WTC11 (cell line): Measurements from ENCODE around the gene ELAPOR2. TPM values are rescaled to one million over a fixed set of nuclear protein-coding genes. Genes with fewer than 3 reads are reported as not detected.

Source experiments
- ATAC-seq: fragments of 200-7000 bp; cut with Tn5 transposase; 2 replicates; pipeline ENCODE4 v1.10.0; 2021; ENCODE audit warnings: mild to moderate bottlenecking, moderate library complexity
- CTCF ChIA-PET: fragments of 300-600 bp; sonication (Branson Sonifier 250); formaldehyde crosslinking; loops from one replicate; lab custom pipeline; 2021; ENCODE audit warnings: antibody characterized with exemption; lab: Charles Lee
- POLR2A ChIA-PET: fragments of 350-600 bp; sonication (Branson Sonifier 250); formaldehyde crosslinking; loops from one replicate; lab custom pipeline; 2021; ENCODE audit warnings: antibody characterized with exemption; lab: Charles Lee
- DNase-seq: peaks from one replicate; pipeline ENCODE4 v3.0.0; 2021; ENCODE audit warnings: low spot score
- H3K27ac Mint-ChIP-seq: 2 replicates; pipeline ENCODE4 v1.8.0; 2021; ENCODE audit warnings: mixed read lengths
- H3K27me3 Mint-ChIP-seq: 2 replicates; pipeline ENCODE4 v1.8.0; 2021; ENCODE audit warnings: low read depth, mild to moderate bottlenecking, moderate library complexity, mixed read lengths
- H3K36me3 Mint-ChIP-seq: 2 replicates; pipeline ENCODE4 v1.8.0; 2021; ENCODE audit warnings: mixed read lengths
- H3K4me1 Mint-ChIP-seq: 2 replicates; pipeline ENCODE4 v1.8.0; 2022; ENCODE audit warnings: mixed read lengths
- H3K4me3 Mint-ChIP-seq: 2 replicates; pipeline ENCODE4 v1.8.0; 2021; ENCODE audit warnings: mild to moderate bottlenecking, moderate library complexity, mixed read lengths
- H3K9me3 Mint-ChIP-seq: 2 replicates; pipeline ENCODE4 v1.8.0; 2021; ENCODE audit warnings: mixed read lengths
- ATF2 ChIP-seq: sonication (generic); formaldehyde crosslinking; IDR thresholded peaks from 2 replicates; pipeline ENCODE4 v1.8.1; 2022; ENCODE audit warnings: low read depth, missing genetic modification reagents, borderline replicate concordance
- ATF3 ChIP-seq: sonication (generic); formaldehyde crosslinking; conservative IDR thresholded peaks from 2 replicates; pipeline ENCODE4 v1.8.1; 2022; ENCODE audit warnings: mild to moderate bottlenecking, missing genetic modification reagents
- ATF6 ChIP-seq: sonication (generic); formaldehyde crosslinking; IDR thresholded peaks from 2 replicates; pipeline ENCODE4 v1.8.1; 2023; ENCODE audit warnings: mild to moderate bottlenecking, missing genetic modification reagents
- E2F5 ChIP-seq: sonication (generic); formaldehyde crosslinking; IDR thresholded peaks from 2 replicates; pipeline ENCODE4 v1.8.1; 2022; ENCODE audit warnings: mild to moderate bottlenecking, moderate library complexity, missing genetic modification reagents
- FOXJ3 ChIP-seq: sonication (generic); formaldehyde crosslinking; IDR thresholded peaks from 2 replicates; pipeline ENCODE4 v1.9.0; 2021; ENCODE audit warnings: missing genetic modification reagents, mild to moderate bottlenecking, borderline replicate concordance
- FOXK1 ChIP-seq: sonication (generic); formaldehyde crosslinking; IDR thresholded peaks from 2 replicates; pipeline ENCODE4 v1.8.0; 2022; ENCODE audit warnings: mild to moderate bottlenecking, moderate library complexity, missing genetic modification reagents
- HMGXB4 ChIP-seq: sonication (generic); formaldehyde crosslinking; IDR thresholded peaks from 2 replicates; pipeline ENCODE4 v1.8.1; 2023; ENCODE audit warnings: mild to moderate bottlenecking, moderate library complexity, missing genetic modification reagents
- KAT7 ChIP-seq: sonication (generic); formaldehyde crosslinking; IDR thresholded peaks from 2 replicates; pipeline ENCODE4 v1.8.1; 2023; ENCODE audit warnings: missing genetic modification reagents, mild to moderate bottlenecking, borderline replicate concordance
- NR2C2 ChIP-seq: sonication (generic); formaldehyde crosslinking; IDR thresholded peaks from 2 replicates; pipeline ENCODE4 v1.8.0; 2022; ENCODE audit warnings: mild to moderate bottlenecking, missing genetic modification reagents
- PRRX2 ChIP-seq: fragments of 250-450 bp; sonication (Bioruptor Pico); IDR thresholded peaks from 2 replicates; pipeline ENCODE4 v1.8.0; 2021; ENCODE audit warnings: mild to moderate bottlenecking
- RELA ChIP-seq: sonication (generic); formaldehyde crosslinking; IDR thresholded peaks from 2 replicates; pipeline ENCODE4 v1.8.1; 2022; ENCODE audit warnings: missing genetic modification reagents, mild to moderate bottlenecking, borderline replicate concordance
- TEAD1 ChIP-seq: sonication (generic); formaldehyde crosslinking; IDR thresholded peaks from 2 replicates; pipeline ENCODE4 v1.8.0; 2022; ENCODE audit warnings: mild to moderate bottlenecking, missing genetic modification reagents
- ZNF281 ChIP-seq: sonication (generic); formaldehyde crosslinking; IDR thresholded peaks from 2 replicates; pipeline ENCODE4 v1.8.0; 2023; ENCODE audit warnings: mild to moderate bottlenecking, missing genetic modification reagents
- ZNF396 ChIP-seq: fragments of 250-450 bp; sonication (Bioruptor Pico); IDR thresholded peaks from 2 replicates; pipeline ENCODE4 v1.8.0; 2021; ENCODE audit warnings: mild to moderate bottlenecking, moderate library complexity, borderline replicate concordance
- total RNA-seq: library from RNA; stranded (reverse); gene quantifications from 3 replicates; pipeline ENCODE4 v1.2.3, GENCODE V29; 2021
- TF ChIP-seq, protein P1 (sequence below): fragments of 250-450 bp; sonication (Bioruptor Pico); IDR thresholded peaks from 2 replicates; pipeline ENCODE4 v1.8.0; 2021; ENCODE audit warnings: mild to moderate bottlenecking

ELAPOR2 gene
- total RNA-seq, 1 experiment from 2014 or later: 38.7 TPM

DNA sequence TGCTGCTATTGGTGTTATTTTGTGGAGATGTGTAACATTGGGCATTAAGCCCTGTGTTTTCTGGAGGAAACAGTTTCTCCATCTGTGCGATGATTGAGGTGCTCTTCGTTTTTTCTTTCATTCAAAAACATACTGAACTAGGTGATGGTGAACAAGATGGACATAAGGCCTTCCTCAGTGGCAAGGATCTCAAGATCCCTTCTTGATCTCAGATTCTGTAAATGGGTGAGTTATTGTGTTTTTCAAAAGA lies 759 bp upstream of the ELAPOR2 start (continued):
- no peak for TF ChIP-seq ATF2 (CRISPR knock-in tag)

DNA sequence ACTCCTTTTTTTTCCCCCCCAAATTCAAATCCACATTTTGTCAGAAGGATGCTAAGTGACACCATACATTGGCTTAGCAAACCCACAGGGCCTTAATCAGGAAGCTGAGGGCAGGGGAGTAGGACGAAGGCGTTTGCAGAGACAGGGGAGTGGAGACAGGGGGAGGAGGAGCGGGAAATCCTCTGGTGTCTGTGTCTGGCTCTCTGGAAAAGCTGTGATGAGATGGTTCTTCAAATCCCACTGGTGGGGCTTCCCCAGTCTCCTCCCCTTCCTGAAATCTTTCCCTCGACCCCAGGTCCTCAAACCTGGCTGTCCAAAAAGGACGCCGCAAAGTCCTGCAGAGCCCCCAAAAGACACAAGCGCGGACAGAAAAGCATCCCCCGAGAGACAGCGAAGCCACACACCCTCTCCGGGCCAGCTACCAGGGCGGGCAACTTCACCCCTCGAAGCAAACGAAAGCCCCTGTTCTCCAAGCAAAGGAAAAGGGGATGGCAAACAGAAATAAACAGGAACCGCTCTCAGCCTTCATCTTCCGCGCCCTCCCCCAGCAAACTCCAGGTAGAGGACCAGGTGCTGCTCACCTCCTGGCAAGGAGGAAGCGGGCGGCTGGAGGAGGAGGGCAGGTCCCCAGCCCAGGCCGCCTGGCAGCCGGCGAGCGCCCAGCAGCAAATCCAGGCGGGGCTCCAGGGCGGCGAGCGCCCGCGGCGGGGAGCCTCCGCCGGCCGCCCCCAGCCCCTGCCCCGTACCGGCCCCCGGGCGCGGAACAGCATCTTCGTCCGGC lies 520 bp downstream of the ELAPOR2 start:
- Mint-ChIP-seq H3K36me3 (no peaks in the 10 kb centered on the region), H3K27me3 (peaks cover 23% of the 10 kb centered on the region), H3K4me1 (peaks cover 13% of the 10 kb centered on the region), H3K9me3 (no peaks in the 10 kb centered on the region), H3K27ac (no peak overlapping the region), H3K4me3 (peak overlapping the region; percentile 77)
- ChIA-PET POLR2A (interaction anchor here (0.7 to 1.7 kb wide), 3 partner anchors 19 to 93 kb away, joined by 3 to 16 read pairs (median 5); partner anchors contain the start of gene DMTF1), CTCF (interaction anchor here (0.6 to 2.0 kb wide), 10 partner anchors 19 to 147 kb away, joined by 3 to 18 read pairs (median 4); partner anchors contain the start of gene DMTF1)
- DNase-seq (peak; percentile 48), ATAC-seq (peak; percentile 78)
- TF ChIP-seq PRRX2: no peak
- TF ChIP-seq FOXK1 (CRISPR knock-in tag): peak; percentile 3; the same call in 1 of the 2 replicates

GRCh38 chr7:87057210-87057609 lies 2.2 kb downstream of the ELAPOR2 start:
- ATAC-seq (no peak), DNase-seq (no peak)
- Mint-ChIP-seq H3K4me1 (peaks cover 13% of the 10 kb centered on the region), H3K36me3 (peaks cover 3% of the 10 kb centered on the region; the same call in 1 of the 2 replicates), H3K4me3 (no peak overlapping the region), H3K27ac (no peak overlapping the region), H3K27me3 (peaks cover 23% of the 10 kb centered on the region), H3K9me3 (peaks cover 4% of the 10 kb centered on the region)
- TF ChIP-seq ATF3 (CRISPR knock-in tag) (no peak), E2F5 (CRISPR knock-in tag) (no peak), RELA (CRISPR knock-in tag) (no peak), ZNF281 (CRISPR knock-in tag) (no peak), KAT7 (no peak), ATF6 (CRISPR knock-in tag) (no peak), TEAD1 (no peak), NR2C2 (CRISPR knock-in tag) (no peak), ZNF396 (no peak), HMGXB4 (CRISPR knock-in tag) (no peak), FOXJ3 (CRISPR knock-in tag) (no peak)
- TF ChIP-seq, protein P1, sequence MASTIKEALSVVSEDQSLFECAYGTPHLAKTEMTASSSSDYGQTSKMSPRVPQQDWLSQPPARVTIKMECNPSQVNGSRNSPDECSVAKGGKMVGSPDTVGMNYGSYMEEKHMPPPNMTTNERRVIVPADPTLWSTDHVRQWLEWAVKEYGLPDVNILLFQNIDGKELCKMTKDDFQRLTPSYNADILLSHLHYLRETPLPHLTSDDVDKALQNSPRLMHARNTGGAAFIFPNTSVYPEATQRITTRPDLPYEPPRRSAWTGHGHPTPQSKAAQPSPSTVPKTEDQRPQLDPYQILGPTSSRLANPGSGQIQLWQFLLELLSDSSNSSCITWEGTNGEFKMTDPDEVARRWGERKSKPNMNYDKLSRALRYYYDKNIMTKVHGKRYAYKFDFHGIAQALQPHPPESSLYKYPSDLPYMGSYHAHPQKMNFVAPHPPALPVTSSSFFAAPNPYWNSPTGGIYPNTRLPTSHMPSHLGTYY: no peak
- ChIA-PET CTCF (no interaction called here), POLR2A (no interaction called here)
